ENCODE results near the gene TFG. TPM values are rescaled to one million over a fixed set of nuclear protein-coding genes. Genes with fewer than 3 reads are reported as not detected.

TFG gene
- total RNA-seq, 1 experiment from 2014 or later, result 139 TPM

DNA sequence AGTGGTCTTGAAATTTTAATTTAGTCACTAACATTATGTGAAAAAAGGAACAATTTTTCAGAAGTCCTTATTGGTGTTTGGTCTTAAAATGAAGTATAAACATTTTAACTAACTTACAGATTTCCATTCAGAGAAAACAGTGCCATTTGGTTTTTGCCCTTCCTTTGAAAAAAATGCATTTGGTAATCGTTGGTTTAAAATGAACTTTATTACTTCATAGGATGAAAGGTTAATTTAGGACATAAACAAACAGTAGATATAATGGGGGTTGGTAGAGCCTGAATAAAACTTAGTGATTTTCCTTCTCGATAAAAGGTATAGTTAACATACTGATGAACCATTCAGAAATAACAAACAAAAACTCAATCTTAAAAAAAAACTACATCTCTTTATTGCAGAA, 39.7 kb downstream of the TFG start:
- no TSS peak for BruUV-seq (replicated peaks)
- H3K4me3 Mint-ChIP-seq (ENCODE audit: low read depth, unreplicated experiment), result no peak overlapping the region
- intact Hi-C loops (cut with micrococcal nuclease; ENCODE audit: unreplicated experiment), result no loop called here
- CTCF ChIA-PET, result no interaction called here
- no peak for DNase-seq
- TF ChIP-seq, protein P1, sequence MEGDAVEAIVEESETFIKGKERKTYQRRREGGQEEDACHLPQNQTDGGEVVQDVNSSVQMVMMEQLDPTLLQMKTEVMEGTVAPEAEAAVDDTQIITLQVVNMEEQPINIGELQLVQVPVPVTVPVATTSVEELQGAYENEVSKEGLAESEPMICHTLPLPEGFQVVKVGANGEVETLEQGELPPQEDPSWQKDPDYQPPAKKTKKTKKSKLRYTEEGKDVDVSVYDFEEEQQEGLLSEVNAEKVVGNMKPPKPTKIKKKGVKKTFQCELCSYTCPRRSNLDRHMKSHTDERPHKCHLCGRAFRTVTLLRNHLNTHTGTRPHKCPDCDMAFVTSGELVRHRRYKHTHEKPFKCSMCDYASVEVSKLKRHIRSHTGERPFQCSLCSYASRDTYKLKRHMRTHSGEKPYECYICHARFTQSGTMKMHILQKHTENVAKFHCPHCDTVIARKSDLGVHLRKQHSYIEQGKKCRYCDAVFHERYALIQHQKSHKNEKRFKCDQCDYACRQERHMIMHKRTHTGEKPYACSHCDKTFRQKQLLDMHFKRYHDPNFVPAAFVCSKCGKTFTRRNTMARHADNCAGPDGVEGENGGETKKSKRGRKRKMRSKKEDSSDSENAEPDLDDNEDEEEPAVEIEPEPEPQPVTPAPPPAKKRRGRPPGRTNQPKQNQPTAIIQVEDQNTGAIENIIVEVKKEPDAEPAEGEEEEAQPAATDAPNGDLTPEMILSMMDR (IDR thresholded peaks at IDR 0.05; ENCODE audit: unreplicated experiment), result no peak
- no peaks in the 10 kb centered on the region for H3K27me3 Mint-ChIP-seq (ENCODE audit: unreplicated experiment)
- no peaks in the 10 kb centered on the region for H3K4me1 Mint-ChIP-seq (ENCODE audit: low read depth, unreplicated experiment)
- peaks cover 36% of the 10 kb centered on the region for H3K36me3 Mint-ChIP-seq (ENCODE audit: insufficient read depth, unreplicated experiment)
- H3K9me3 Mint-ChIP-seq (ENCODE audit: low read depth, unreplicated experiment), result no peaks in the 10 kb centered on the region
- no peak overlapping the region for H3K27ac Mint-ChIP-seq (ENCODE audit: unreplicated experiment)

- H3K27ac Mint-ChIP-seq (ENCODE audit: unreplicated experiment), result no peak overlapping the region
- DNase-seq, result no peak
- no peaks in the 10 kb centered on the region for H3K9me3 Mint-ChIP-seq (ENCODE audit: low read depth, unreplicated experiment)
- no TSS peak for BruUV-seq (replicated peaks)
- peaks cover 40% of the 10 kb centered on the region for H3K36me3 Mint-ChIP-seq (ENCODE audit: insufficient read depth, unreplicated experiment)
- H3K4me3 Mint-ChIP-seq (ENCODE audit: low read depth, unreplicated experiment), result no peak overlapping the region
- H3K4me1 Mint-ChIP-seq (ENCODE audit: low read depth, unreplicated experiment), result no peaks in the 10 kb centered on the region
- intact Hi-C loops (cut with micrococcal nuclease; ENCODE audit: unreplicated experiment), result no loop called here
- TF ChIP-seq, protein P1 (IDR thresholded peaks at IDR 0.05; ENCODE audit: unreplicated experiment), result no peak
- CTCF ChIA-PET, result no interaction called here
- H3K27me3 Mint-ChIP-seq (ENCODE audit: unreplicated experiment), result no peaks in the 10 kb centered on the region
These were observed 44.6 kb downstream of the TFG start for GRCh38 chr3:100753846-100754245.

DNA sequence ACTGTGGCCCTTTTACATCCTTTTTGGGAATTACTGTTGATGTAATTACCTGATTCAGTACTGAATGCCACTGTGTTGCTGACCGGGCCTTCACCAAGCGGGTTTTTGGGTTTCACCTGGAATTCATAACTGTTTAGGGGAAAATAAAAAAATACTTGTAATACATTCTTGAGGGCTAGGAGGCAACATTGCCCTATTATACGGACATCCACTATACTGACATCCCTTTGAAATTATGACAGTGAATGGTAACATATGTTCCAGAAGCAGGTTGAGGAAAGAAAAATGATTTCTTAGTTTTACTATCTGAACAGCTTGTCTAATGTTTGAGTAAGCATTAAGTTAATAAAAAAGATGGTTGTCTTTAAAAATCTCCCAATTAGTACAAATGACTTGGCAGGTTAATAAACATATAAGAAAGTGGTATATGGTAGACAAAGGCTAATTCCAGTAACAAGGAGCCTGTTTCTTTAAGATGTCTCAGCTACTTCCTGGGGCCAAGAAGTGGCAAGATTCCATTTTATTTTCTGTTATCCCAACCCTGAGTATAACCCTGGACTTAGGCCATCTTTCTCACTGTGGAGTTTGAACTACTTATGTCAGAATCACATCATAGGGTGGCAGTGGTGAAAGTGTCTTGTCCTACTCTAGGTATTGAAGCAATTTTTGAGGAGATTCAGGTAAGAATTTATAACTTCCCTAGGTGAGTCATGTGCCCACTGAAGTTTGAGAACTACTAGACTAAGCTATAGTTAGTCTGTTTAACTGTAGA, 45.5 kb downstream of the TFG start:
- peaks cover 41% of the 10 kb centered on the region for H3K36me3 Mint-ChIP-seq (ENCODE audit: insufficient read depth, unreplicated experiment)
- no peak overlapping the region for H3K4me3 Mint-ChIP-seq (ENCODE audit: low read depth, unreplicated experiment)
- DNase-seq, result no peak
- no peak overlapping the region for H3K27ac Mint-ChIP-seq (ENCODE audit: unreplicated experiment)
- no TSS peak for BruUV-seq (replicated peaks)
- intact Hi-C loops (cut with micrococcal nuclease; ENCODE audit: unreplicated experiment), result no loop called here
- CTCF ChIA-PET, result no interaction called here
- TF ChIP-seq, protein P1 (IDR thresholded peaks at IDR 0.05; ENCODE audit: unreplicated experiment), result no peak
- no peaks in the 10 kb centered on the region for H3K4me1 Mint-ChIP-seq (ENCODE audit: low read depth, unreplicated experiment)
- H3K9me3 Mint-ChIP-seq (ENCODE audit: low read depth, unreplicated experiment), result no peaks in the 10 kb centered on the region
- no peaks in the 10 kb centered on the region for H3K27me3 Mint-ChIP-seq (ENCODE audit: unreplicated experiment)

DNA sequence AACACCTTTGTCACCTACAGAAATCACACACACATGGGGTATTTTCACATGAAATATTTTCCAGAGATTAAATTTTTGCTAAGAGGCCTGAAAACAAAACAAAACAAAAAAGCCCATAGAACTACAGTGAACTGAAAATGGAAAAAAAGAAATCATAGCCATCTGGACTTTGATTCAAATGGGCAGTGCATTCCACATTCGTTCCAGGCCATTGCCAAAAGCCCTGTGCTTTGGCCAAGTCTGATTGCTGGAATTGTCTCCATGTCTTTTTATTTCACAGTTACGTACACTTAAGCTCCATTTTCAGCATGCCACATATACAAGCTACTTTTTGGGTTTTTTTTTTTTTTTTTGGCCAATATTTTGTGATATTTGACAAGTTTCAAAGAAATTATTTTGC, 47.1 kb downstream of the TFG start:
- DNase-seq, result no peak
- no peaks in the 10 kb centered on the region for H3K9me3 Mint-ChIP-seq (ENCODE audit: low read depth, unreplicated experiment)
- BruUV-seq (replicated peaks), result no TSS peak
- no peaks in the 10 kb centered on the region for H3K4me1 Mint-ChIP-seq (ENCODE audit: low read depth, unreplicated experiment)
- peak overlapping the region; percentile 41 for H3K27ac Mint-ChIP-seq (ENCODE audit: unreplicated experiment)
- no peaks in the 10 kb centered on the region for H3K27me3 Mint-ChIP-seq (ENCODE audit: unreplicated experiment)
- TF ChIP-seq, protein P1 (IDR thresholded peaks at IDR 0.05; ENCODE audit: unreplicated experiment), result no peak
- intact Hi-C loops (cut with micrococcal nuclease; ENCODE audit: unreplicated experiment), result no loop called here
- peaks cover 51% of the 10 kb centered on the region for H3K36me3 Mint-ChIP-seq (ENCODE audit: insufficient read depth, unreplicated experiment)
- H3K4me3 Mint-ChIP-seq (ENCODE audit: low read depth, unreplicated experiment), result no peak overlapping the region
- CTCF ChIA-PET, result no interaction called here

Data from Calu3 (cell line).